Activated CD8-positive, alpha-beta memory T cell treated with anti-CD3 and anti-CD28 coated beads, Interleukin-2, amount 50 U/mL, for 48 hours (primary cell): Measurements from ENCODE around the gene STYXL1.
"Not testable (repeated sequence)": the region's sequence is repeated elsewhere in the genome, so short reads cannot be mapped to it uniquely, and the experiment has no call there.

ENCODE experiments used
- DNase-seq: peaks from one replicate; pipeline ENCODE4 v3.0.0-alpha.2; 2020

Gene STYXL1

DNA sequence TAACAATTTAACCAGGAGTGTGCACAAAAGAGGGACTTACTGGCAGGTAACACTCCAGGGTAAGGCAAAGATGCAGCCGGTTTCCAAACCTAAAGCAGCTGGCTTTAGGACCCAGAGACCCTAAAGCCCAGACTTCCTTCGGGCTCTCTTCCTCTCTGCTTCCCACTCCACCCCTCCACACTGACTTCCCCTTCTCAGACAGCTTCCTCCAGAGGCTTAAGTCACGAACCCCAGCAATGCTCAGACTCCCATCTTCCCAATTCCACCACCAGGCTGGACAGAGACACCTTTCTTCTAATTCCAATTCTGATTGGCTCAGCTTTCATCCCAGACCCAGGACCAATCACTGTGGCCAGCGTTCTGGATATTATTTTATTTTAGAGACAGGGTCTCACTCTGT lies 24.8 kb downstream of the STYXL1 start:
- DNase-seq: no peak

DNA sequence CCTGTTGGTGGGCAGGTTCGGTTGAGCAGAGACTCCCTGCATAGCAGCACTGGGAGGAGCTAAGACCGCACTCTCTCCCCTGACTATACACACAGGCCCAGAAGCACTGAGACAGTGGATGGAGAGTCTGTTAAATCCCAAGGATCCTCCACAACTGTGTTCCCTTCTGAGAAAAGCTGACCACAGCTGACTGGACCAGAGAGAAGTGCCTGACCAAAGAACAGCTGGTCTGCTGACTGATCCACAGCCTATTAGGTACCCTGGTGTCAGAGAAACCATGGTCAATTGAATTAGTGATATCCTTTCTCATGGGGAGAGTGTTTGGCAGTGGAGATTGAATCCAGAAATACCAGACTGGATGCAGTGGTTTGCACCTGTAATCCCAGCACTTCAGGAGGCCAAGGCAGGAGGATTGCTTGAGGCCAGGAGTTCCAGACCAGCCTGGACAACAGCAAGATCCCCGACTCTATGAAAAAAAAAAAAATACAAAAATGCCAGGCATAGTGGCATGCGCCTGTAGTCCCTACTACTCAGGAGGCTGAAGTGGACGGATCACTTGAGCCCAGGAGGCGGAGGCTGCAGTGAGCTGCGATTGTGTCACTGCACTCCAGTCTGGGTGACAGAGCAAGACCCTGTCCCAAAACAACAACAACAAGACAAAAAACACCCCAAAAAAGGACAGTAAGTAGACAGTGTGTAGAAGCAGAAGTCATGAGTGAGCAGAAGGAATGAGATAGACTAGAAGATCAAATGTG lies 25.6 kb downstream of the STYXL1 start:
- no peak for DNase-seq

DNA sequence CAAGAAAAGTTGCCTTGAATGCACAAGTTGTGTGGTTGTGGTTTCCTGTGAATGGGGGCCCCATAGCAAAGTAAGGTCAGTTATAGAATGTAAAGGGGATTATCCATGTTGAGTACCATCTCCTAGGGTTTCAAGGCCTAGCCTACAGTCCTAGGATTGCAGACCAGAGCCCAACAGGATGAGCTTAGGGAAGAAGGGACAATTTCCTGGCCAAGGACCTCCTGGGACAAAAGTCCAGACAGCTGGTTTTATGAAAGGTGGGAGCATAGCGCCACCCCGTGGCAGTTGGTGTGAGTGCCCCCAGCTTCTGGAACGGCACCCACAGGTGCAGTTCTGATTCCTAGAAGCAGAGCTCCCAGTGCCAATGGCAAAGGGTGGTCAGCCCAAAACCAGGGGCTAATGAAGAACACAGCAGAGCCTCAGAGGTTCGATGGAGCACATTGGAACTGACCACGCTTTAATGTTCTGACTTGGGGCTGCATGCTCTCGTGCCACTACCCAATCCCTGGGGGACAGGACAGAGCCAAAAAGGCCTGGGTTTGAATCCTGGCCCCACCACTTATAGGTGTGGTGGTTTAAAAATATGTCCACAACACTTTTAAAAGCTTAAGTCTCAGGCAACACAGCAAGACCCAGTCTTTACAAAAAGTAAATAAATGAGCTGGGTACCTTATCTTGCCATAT lies 27.6 kb downstream of the STYXL1 start:
- DNase-seq: peak; percentile 89

DNA sequence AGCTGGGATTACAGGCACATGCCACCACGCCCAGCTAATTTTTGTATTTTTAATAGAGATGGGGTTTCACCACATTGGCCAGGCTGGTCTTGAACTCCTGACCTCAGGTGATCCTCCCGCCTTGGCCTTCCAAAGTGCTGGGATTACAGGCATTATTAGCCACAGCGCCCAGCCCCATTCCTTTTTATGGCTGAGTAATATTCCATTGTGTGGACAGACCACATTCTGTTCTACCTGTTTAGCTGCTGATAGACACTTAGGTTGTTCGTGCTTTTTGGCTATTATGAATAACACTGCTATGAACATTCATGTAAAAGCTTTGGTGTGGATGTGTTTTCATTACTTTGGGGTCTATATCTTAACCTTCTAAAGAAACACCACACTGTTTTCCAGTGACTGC lies 29.3 kb downstream of the STYXL1 start:
- DNase-seq: not testable (repeated sequence)

DNA sequence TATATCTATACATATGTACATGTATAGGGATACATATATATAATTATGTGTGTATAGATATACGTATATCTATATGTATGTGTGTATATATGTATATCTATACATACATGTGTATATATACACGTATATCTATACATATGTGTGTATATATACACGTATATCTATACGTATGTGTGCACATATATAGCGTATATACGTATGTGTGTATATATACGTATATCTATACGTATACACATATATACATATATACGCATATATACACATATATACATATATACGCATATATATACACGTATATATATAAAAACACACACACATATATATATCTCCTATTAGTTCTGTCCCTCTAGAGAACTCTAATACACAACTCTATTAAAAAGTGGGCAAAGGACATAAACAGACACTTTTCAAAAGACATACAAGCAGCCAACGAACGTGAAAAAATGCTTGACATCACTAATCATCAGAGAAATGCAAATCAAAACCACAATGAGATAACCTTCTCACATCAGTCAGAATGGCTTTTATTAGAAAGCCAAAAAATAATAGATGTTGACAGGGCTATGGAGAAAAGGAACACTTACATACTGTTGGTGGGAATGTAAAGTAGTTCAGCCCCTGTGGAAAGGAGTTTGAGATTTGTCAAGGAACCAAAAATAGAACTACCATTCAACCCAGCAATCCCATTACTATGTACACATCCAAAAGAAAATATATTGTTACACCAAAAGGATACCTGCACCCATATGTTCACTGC lies 31.4 kb downstream of the STYXL1 start:
- DNase-seq: no peak

DNA sequence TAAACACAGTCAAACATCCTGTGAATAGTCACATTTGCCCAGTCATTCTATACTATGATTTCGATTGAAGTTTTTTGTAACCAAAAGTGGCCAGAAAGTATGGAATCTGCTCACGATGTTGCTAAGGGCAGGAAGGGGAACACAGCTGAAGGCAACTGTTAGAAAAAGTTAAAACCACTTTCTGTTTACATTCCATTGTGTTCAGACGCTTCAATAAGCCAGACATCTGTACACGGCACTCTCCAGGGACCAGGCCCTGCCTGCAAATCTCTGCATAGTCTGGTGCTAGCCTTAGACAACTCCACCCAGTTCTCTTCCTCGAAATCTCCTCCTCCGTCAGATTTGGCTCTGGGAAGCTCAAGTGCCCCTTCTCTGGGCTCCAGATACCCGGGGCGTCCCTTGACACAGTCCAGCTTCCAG lies 36.3 kb downstream of the STYXL1 start:
- DNase-seq: no peak

DNA sequence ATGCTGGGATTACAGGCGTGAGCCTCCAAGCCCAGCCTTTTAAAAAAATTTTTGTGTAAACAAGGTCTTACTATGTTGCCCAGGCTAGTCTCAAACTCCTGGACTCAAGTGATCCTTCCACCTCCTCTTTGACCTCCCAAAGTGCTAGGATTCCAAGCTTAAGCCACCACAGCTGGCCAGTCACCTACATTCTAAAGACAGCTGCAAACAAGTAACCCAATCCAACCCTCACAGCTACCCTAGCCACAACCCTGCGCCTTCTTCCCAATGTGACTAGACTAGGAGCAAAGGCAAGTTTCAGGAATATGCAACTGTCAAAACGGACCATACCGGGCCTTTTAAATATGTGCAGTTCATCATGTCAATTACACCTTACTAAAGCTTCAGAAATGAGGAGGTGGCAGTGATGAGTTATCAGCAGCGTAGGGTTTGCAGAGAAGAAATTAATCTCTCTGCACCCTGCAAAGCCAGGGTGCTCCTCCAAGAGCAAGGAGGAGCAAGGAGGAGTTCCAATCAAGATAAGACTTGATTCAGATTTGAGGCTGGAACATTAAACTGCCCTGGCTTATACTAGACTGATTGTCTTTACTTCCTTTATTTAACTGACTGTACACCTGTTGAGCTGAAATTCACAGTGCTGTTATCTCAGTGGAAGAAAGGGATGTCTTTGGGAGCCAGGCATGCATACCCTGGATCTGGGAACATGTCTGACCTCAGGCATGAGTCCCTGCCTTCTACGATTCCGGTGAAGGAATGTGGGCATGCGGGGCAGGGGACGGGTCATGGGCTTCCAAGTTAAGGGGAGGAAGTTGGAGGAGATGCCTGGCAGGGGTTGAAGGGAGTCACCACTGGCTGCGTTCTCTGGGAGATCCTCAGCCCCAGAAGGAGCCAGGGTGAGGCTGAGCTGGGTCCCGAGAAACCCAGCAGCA lies 37.9 kb downstream of the STYXL1 start:
- no peak for DNase-seq

DNA sequence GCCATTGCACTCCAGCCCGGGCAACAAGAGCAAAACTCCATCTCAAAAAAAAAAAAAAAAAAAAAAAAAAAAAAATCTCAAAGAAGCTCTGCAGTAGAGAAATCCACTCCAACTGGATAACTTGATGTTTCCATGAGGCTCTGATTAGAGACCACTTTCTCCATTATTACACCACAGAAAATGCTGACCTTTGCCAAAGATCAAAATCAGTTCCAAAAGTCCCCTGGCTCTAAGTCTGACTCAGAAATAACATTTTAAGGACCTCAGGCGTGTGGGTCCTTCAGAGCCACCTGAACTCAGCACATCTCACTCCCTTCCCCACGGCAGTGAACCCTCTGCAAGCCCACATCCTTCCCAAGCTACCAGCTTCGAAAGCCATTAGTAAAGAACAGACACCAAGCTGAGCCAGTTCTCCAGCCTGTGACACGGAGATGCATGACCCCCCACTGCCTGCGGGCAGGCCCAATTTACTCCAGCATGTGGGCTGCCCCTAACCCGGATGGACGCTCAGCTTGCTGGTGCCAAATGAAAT lies 39.6 kb downstream of the STYXL1 start:
- no peak for DNase-seq

DNA sequence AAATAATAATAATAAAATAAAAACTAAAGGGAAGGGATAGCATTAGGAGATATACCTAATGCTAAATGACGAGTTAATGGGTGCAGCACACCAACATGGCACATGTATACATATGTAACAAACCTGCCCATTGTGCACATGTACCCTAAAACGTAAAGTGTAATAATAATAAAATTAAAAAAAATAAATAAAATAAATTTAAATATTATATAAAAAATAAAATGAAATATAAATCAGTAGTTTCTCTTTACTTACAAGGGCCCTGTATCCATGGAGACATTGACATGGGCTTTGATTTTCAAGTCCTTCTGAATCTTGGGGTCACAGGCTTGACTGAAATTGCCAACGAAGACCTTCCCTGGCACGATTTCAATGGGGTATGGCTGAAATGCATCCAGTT lies 42.8 kb downstream of the STYXL1 start:
- DNase-seq: not testable (repeated sequence)

DNA sequence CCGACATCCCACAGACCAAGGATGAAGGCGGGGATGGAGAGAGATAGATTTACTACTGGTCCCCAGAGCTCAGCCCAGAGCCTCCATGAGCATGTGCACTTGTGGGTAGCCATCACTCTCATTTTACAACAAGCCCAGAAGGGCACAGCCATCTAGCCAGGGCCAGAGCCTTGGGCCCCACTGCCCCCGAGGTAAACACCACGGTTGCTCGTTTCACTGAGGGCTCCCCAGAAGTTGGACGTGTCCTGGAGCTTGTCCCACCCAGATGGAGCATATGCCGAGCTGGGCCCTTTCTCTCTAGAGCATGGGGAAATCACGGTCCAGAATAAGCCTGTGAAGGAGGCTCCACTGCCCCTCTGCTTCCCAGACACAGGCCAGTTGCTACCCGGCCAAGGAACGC lies 44.4 kb downstream of the STYXL1 start:
- DNase-seq: no peak

DNA sequence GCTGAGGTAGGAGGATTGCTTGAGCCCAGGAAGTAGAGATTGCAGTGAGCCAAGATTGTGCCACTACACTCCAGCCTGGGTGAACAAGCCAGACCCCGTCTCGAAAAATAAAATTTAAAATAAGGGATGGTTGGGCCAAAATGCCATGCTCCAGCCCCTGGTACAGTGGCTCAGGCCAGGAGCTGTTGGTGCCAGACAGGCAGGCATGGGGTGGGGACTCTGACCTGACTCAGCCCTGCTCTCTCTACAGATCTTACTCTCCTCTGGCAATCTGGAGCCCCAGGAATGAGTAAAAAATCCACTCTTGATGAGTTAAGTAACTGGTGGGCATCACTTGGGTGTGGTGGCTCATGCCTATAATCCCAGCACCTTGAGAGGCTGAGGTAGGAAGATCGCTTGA lies 45.0 kb downstream of the STYXL1 start:
- no peak for DNase-seq

DNA sequence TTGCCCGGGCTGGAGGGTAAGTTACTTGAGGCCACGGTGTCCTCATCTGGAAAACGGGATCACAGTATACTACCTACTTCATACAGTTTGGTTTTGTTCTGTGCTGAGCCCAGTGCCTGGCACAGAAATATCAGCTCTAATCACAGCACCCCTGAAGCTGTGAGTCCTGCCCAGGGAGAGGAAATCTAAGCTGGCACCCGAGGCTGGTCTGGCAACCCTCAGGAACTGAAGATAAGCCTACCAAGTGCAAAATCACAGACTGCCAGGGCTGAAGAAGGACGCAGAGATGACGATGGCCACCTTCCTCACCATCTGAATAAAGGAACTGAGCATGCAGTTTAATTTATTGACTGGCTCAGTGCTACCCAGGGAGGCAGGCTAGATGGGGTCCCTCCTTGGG lies 45.7 kb downstream of the STYXL1 start:
- no peak for DNase-seq

DNA sequence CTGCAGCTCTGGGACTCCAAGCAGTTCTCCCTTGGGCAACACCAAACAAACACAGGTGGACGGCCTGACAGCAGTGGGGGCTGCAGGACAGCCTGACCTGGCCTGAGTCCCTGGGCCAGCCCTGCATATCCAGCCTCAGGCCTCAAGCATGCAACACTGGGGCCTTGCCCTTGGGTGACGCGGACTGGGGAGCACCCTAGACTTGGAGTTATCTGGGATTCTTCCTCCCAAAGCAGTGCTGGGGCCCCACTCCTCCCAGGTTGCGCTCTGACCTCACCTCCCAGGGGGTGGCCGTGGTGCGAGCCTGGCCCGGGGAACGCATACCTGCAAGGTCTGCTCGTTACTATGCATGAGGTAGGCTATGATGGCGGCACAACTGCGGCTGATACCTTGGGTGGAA lies 47.2 kb downstream of the STYXL1 start:
- DNase-seq: no peak

DNA sequence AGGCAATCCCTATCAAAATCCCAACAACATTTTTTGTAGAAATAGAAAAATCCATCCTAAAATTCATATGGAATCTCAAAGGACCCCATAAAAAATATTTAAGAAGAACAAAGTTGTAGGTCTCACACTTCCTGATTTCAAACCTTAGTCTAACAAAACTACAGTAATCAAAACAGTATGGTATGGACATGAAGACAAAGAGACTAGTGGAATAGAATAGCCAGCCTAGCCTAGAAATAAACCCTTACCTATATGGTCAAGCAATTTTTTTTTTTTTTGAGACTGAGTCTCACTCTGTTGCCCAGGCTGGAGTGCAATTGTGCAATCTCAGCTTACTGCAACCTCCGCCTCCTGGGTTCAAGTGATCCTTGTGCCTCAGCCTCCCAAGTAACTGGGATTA lies 49.8 kb downstream of the STYXL1 start:
- no peak for DNase-seq

DNA sequence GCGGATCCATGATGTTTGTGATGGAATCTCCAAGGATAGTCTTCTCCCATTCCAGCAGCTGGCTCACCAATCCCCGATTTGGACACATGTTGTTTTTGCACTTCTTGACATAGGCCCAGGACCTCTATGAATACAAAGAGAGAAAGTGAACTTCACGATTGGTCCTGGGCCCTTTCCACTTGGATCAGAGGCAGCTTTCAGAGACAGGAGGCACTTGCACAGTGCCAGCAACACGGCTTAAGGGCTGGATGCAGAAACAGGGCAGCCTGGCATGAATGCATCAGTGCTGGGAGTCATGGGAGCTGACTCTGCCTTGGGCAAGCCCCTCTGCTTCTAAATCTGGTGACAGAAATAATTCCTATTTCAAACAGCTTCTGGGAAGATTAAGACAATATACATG lies 51.3 kb downstream of the STYXL1 start:
- no peak for DNase-seq

DNA sequence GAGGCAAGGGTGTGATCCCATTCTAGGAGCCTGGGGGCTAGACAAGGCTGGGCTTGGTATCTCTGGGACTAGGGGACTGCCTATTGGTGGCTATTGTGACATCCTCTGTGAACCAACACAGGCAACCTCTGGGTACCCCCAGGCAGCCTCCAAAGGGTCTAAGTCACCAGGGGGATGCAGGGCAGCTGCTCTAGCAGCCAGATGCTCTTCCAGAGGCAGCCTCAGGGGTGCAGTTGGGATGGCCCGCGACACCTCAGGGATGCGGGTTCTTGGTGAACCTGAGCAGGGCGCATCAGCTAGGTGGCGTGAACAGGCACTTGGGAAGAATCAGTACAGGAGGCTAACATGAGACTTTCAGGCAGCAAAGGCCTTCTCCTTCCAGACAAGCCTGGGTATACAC lies 51.8 kb downstream of the STYXL1 start:
- no peak for DNase-seq

DNA sequence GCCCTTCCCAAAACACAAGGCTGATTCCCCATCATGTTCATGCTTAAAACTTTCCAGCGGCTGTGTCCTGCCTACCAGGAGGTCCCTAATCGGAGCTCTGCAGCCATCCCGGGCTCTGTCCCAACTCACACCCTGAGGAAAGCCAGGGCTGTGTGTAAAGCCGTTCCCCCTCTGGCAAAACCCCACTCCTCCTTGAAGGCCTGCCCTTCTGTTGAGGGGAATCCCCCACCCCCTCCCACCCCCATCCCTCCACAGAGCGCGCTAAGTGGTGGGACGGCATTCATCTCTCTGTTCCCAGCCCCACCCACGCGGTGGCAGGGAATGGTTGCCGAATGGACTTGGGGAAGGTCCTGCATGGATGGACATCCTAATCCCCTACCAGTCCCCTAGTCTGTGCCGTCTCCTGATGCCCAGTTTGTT lies 52.7 kb downstream of the STYXL1 start:
- no peak for DNase-seq

DNA sequence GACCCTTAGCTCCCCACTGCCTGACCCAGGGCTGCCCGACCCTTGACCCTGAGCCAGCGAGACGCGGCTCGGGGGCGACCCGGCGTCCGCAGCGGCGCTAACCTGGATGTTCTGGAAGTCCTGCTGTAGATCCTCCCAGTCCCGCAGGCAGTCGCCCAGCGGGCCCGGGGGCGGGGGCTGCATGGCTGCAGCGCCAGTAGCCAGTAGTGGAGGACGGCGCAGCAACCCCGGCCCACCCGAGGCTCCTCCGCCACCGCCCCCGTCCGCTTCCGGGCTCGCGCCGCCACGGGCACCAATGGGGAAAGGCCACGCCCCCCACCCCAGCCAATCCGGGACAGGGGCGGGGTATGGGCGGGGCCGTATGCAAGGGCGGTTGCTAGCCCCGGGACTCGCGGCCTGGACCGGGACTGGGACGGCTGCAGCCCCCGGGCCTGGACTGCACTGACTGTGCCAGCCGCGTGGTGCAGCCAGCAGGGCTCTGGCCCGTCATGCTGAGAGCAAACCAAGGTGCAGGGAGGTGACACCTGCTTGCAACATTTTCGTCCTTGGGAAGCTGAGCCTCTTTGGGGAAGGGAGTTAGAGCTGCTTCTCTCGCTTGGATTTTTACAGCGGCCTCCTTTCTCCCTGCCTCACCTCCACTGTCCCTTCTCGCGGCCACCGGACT lies 53.3 kb downstream of the STYXL1 start, which contains the start of gene TMEM120A:
TMEM120A (minus strand) TSS at position 208 of the 664 bp plus-strand sequence; CDS start at position 183, 25 bp downstream.
- peak; percentile 98 for DNase-seq

DNA sequence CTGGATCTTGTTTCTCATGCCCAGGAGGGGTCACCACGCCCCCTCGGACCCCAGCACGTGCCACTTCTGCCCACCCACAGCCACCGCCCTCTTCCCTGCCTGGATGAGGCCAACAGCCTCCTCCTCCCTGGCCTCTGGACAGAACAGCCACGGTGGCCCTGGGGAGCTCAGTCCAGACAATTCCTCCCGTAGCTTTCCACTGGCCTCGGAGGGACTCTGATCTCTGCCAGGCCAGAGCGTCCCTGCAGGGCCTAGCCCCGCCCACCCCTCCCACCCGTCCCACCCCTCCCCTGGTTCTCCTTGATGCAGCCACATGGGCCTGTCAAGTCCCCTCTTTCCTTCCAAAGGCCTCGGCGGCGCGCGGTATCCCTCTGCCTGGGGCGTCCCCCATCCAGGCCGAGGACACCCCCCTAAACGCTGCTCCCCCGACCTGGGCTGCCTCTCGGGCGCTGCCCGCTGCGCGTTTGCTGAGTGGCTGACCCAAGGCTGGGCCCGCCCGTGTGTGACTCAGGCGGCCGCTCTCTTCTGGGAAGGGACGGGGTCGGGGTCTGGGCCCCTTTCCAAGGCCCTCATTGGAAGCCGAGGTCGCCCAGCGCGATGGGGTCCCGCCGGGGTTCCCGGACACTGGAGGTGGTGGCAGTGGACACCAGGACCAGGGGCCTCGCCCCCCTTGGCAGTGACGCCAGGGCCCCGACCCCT lies 54.0 kb downstream of the STYXL1 start:
- DNase-seq: no peak

DNA sequence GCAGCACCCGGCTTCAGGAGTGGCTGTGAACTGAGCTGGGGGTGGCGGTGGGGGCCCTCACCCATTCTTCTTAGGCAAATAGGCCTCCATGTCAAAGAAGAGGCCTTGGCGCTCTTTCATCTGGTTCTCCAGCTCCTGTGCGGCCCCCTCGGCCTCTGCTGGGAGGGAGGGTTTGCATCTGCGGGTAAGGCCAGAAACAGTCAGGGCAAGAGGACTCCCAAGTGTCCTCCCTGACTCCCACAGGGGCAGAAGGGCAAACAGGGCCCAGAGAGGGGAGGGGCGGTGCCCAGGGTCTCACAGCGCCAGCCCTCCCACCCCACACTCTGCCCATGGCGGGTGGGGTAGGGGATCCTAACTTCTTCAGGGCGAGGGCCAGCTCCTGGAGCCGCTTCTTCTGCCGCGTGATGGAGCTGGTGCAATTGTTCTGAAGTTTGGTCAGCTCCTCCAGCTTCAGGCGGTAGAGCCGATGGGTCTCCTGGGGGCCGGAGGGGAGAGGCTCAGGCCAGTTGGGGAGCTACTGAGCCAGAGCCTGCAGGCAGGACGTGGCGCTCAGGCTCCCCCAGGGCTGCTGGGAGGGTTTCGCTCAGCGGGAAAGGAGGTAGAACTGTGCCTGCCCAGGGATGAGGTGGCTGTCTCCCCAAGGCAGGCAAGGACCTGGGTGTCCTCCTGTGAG lies 55.6 kb downstream of the STYXL1 start:
- DNase-seq: no peak
